Measurements from ENCODE around the gene PDIA4.
"Not testable (repeated sequence)": the region's sequence is repeated elsewhere in the genome, so short reads cannot be mapped to it uniquely, and the experiment has no call there.

Gene PDIA4

GRCh38 chr7:148979827-148980226 lies 48.5 kb downstream of the PDIA4 start:
- DNase-seq (ENCODE audit: low read depth, low spot score) = no peak

DNA sequence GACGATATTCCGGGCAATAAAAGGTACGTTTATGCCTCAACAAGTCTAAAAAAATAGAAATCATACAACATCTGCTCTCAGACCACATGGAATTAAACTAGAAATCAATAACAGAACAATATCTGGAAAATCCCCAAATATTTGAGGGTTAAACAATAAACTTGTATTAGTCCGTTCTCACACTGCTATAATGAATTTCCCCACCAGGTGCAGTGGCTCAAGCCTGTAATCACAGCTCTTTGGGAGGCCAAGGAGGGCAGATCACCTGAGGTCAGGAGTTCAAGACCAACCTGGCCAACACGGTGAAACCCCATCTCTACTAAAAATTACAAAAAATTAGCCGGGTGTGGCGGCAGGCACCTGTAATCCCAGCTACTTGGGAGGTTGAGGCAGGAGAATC lies 49.2 kb downstream of the PDIA4 start:
- DNase-seq (ENCODE audit: low read depth, low spot score); H3K27ac ChIP-seq: not testable (repeated sequence)

More at GRCh38 chr7:148979827-148980226, 48.5 kb downstream of the PDIA4 start:
- no peak overlapping the region for H3K27ac ChIP-seq

- DNase-seq (ENCODE audit: low read depth, low spot score) = no peak
- H3K27ac ChIP-seq = no peak overlapping the region
These were observed 50.2 kb downstream of the PDIA4 start for GRCh38 chr7:148978091-148978490.

- no peak for DNase-seq (ENCODE audit: low read depth, low spot score)
- no peak overlapping the region for H3K27ac ChIP-seq
These were observed 52.4 kb downstream of the PDIA4 start for GRCh38 chr7:148975896-148976295.

- H3K27ac ChIP-seq = no peak overlapping the region
- DNase-seq (ENCODE audit: low read depth, low spot score) = no peak
These were observed 55.0 kb downstream of the PDIA4 start for GRCh38 chr7:148973256-148973655.

DNA sequence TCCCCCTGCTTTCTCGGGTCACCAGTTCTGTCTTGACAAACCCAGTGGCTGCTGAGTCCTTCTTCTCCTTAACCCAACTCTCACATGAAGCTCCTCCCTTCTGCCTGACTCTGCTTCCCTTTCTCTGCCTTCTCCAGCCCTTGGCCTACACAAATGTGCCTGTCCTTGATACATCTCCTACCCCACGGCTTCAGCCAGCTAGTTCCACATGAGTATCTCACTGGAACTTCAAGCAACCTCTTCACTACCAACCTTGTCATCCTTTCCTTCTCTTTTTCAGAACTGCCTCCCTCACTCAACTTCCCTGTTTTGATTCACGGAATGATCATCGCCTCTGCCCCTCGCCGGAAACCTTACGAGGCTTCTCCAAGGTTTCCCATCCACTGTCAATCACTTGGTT lies 55.9 kb downstream of the PDIA4 start:
- no peak for DNase-seq (ENCODE audit: low read depth, low spot score)
- no peak overlapping the region for H3K27ac ChIP-seq

DNA sequence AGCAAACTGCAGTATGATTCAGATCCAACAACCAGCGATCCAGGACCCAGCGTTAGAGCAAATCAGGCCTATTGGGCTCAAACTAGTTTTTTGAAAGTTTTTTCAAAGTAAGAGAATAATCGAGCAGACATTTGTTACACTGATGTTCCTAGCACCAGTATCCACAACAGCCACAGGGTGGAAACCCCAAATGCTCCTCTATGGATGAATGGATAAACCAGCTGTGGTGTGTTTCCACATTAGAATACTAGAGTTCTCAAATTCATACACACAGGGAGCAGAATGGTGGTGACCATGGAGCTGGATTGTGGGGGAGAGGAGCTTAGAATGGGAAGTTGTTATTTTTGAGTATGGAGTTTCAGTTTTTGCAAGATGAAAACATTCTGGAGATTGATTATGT lies 60.7 kb downstream of the PDIA4 start:
- no peak overlapping the region for H3K27ac ChIP-seq
- DNase-seq (ENCODE audit: low read depth, low spot score) = no peak

DNA sequence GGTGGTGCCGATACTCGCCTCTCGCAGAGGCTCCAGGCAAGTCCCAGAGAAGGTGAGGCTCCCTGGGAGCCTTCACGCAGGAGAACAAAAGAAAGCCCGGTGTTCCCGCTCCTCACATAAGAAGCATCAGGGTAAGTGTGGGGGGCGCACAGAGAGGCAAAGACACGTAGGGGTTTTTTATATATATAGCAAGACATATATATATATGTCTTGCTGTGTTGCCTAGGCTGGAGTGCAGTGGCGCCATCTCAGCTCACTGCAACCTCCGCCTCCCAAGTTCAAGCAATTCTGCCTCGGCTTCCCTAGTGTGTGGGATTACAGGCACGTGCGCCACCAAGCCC lies 61.3 kb downstream of the PDIA4 start:
- no peak overlapping the region for H3K27ac ChIP-seq
- DNase-seq (ENCODE audit: low read depth, low spot score) = no peak

DNA sequence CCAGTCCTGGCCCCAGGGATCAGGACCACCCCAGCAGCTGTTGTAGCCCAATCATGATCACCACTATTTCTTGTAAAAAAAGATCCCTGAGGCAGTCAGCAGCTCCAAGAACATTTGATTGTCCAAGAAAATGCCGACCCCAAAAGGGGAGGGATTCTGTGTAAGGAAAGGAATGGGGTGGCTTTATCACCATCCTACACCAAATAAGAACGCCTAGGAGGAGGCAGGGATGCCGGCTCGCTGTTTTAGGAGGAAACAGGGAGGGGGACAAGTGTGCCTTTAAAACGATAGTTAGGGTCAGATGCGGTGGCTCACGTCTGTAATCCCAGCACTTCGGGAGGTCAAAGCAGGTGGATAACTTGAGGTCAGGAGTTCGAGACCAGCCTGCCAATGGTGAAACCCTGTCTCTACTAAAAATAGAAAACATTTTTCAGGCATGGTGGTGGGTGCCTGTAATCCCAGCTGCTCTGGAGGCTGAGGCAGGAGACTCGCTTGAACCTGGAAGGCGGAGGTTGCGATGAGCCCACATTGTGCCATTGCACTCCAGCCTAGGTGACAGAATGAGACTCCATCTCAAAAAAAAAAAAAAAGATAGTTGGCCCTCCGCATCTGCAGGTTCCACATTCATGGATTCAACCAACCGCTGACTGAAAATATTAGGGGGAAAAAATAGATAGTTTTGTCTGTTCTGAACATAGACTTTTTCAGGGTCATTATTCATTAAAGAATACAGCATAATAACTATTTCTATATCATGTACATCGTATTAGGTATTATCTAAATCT lies 63.6 kb downstream of the PDIA4 start:
- H3K27ac ChIP-seq = no peak overlapping the region
- DNase-seq (ENCODE audit: low read depth, low spot score) = no peak

DNA sequence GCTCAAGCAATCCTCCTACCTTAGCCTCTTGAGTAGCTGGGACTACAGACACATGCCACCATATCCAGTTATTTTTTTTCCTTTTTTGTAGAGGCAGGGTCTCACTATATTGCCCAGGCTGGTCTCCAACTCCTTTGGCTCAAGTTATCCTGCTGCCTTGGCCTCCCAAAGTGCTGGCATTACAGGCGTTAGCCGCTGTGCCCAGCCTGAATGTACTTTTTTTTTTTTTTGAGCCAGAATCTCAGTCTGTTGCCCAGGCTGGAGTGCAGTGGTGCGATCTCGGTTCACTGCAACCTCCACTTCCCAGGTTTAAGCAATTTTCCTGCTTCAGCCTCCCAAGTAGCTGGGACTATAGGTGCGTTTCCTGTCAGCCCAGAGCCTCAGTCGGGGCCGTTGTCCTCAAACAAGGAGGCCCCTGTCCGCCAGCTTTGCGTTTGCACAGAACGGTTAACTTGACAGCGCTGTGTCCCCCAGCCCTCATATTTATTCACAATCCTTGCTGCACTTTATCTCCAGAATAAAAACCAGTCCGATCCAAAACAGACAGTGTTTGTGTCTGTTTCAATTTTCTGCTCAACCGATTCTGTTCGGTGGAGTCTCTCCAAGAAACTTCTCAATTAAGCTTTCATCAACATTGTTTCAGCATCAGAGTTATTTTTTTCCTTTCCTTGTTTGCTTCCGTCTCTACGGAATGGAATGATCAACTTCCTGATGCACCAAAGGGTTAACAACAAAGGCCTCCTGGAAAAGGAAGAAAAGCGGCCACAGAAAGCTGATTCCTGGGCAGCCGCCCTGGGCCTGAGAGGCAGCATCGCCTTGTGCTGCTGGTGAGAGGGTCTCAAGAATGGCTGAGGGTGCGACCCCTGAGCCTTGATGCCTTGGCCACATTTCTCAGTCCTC lies 64.5 kb downstream of the PDIA4 start:
- peak overlapping the region; percentile 12 for H3K27ac ChIP-seq
- DNase-seq (ENCODE audit: low read depth, low spot score) = no peak

GRCh38 chr7:148962823-148963582 lies 65.3 kb downstream of the PDIA4 start:
- no peak for DNase-seq (ENCODE audit: low read depth, low spot score)
- peak overlapping the region; percentile 12 for H3K27ac ChIP-seq

- H3K27ac ChIP-seq = no peak overlapping the region
- DNase-seq (ENCODE audit: low read depth, low spot score) = no peak
These were observed 65.9 kb downstream of the PDIA4 start for GRCh38 chr7:148962440-148962822.

DNA sequence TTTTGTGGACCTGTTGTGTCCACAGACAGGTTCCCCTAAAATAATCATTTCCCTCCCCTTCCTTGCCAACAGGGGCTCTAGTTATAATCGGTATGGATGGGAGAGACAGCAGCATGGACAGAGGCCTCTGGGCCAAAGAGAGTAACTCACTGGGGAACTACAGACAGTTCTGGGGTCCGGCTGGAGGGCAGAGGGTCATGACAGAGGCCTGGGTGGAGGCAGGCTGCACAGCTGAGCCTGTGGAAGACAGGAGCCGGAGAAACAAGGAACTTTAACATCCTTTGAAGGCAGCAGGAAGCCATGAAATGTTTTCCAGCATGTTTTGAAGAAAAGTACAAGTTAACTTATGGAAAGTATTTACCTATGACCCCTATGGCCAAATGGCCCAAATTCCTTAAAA lies 68.6 kb downstream of the PDIA4 start:
- DNase-seq (ENCODE audit: low read depth, low spot score) = no peak
- H3K27ac ChIP-seq = no peak overlapping the region

DNA sequence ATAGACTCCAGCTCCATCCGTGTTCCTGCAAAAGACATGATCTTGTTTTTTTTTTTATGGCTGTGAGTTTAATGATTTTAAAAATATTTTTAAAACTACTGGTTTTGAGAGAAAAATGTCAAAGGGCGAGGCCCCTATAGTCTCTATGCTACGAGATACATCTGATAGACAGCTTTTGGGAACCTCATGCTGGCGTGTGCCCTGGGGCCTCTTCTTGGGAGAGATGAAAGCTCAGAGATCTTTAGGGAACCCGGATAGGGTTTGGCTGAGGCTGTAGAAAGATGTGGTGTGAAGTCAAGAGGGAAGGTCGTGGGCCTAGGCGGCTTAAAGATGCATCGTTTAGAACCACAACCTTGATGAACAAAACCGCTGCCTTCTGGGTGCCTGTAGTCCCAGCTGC lies 70.2 kb downstream of the PDIA4 start:
- DNase-seq (ENCODE audit: low read depth, low spot score) = no peak
- no peak overlapping the region for H3K27ac ChIP-seq

GRCh38 chr7:148954766-148955165 lies 73.5 kb downstream of the PDIA4 start:
- no peak overlapping the region for H3K27ac ChIP-seq
- DNase-seq (ENCODE audit: low read depth, low spot score) = no peak

DNA sequence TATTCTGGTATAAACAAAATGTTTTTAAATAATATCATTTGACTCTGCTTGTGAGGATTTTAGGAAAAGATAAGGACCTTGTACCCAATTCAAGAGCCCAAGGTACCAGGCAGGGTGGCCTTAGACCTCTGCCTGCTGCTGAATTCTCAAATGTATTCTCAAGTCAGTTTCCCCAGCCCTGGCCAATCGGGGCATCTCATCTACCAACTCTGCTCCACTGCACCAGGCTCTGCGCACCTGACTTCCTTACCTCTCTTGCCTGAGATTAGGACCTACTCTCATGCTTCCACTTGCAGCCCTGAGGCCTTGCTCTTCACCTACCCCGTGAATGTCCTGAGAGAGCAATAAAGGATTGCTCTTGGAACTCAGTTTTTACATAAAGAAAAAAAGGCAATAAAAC lies 74.6 kb downstream of the PDIA4 start:
- DNase-seq (ENCODE audit: low read depth, low spot score) = no peak
- H3K27ac ChIP-seq = no peak overlapping the region
